Frontal cortex (tissue), 4 donors: ENCODE measurements around the gene C11orf58. TPM values are rescaled to one million over a fixed set of nuclear protein-coding genes. Genes with fewer than 3 reads are reported as not detected.

ENCODE experiments used
- DNase-seq, 2 donors: peaks; one replicate each; pipeline ENCODE4 v3.0.0; 2012; ENCODE audit warnings: low spot score in 2 of 2
- FAIRE-seq: peaks from 2 replicates; lab custom pipeline; 2012; peaks lifted over from hg19 to GRCh38; lab: Jason Lieb, UNC
- total RNA-seq: library from RNA; depleted of rRNA; stranded (reverse); fragments of >200 nt; gene quantifications from one replicate; pipeline ENCODE4 v1.2.3, GENCODE V29; 2014
- donor health status: control.
- donor health status: control.
- donor health status: control.

The C11orf58 gene
- total RNA-seq, 1 donor from 2014 or later: 280 TPM

GRCh38 chr11:16799221-16799620 lies 60.8 kb downstream of the C11orf58 start:
- FAIRE-seq: no peak

GRCh38 chr11:16799890-16800289 lies 61.4 kb downstream of the C11orf58 start:
- DNase-seq (no peak), FAIRE-seq (no peak)

More at GRCh38 chr11:16799221-16799620, 60.8 kb downstream of the C11orf58 start:
- no peak for DNase-seq

- FAIRE-seq (no peak), DNase-seq (no peak)
Measured at GRCh38 chr11:16800382-16800781, 61.9 kb downstream of the C11orf58 start.

- DNase-seq: no peak
Measured at GRCh38 chr11:16801288-16801980, 63.0 kb downstream of the C11orf58 start.

GRCh38 chr11:16804104-16804947 lies 65.9 kb downstream of the C11orf58 start:
- no peak for FAIRE-seq

More at GRCh38 chr11:16801288-16801980, 63.0 kb downstream of the C11orf58 start:
- no peak for FAIRE-seq

GRCh38 chr11:16805938-16806337 lies 67.5 kb downstream of the C11orf58 start:
- no peak for FAIRE-seq
- no peak for DNase-seq

More at GRCh38 chr11:16804104-16804947, 65.9 kb downstream of the C11orf58 start:
- no peak for DNase-seq

GRCh38 chr11:16806791-16807190 lies 68.3 kb downstream of the C11orf58 start:
- FAIRE-seq: no peak
- DNase-seq: no peak

GRCh38 chr11:16807306-16807705 lies 68.9 kb downstream of the C11orf58 start:
- FAIRE-seq (no peak), DNase-seq (no peak)
